Measurements from ENCODE around the gene SLC7A6.

Gene SLC7A6

DNA sequence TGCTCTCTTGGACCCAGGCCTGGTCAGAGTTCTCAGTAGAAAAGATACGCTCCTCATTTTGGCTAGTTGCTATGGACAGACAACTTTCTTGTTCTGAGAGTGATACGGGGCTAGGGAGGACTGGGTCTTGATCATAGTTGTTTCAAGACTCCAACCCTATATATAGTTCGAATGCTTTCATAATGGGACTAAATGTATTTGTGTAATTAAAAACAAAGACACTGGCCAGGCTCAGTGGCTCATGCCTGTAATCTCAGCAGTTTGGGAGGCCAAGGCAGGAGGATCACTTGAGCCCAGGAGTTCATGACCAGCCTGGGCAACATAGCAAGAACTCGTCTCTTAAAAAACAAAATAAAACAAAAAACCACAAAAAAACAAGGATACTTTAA, 17.7 kb downstream of the SLC7A6 start:
- no peak overlapping the region for H3K4me3 ChIP-seq (replicated peaks in 1 of 2; ENCODE audit: low read depth in 2 of 2, low read length in 2 of 2)
- DNase-seq (ENCODE audit: low read depth in 2 of 2): no peak
- TF ChIP-seq, protein P1, sequence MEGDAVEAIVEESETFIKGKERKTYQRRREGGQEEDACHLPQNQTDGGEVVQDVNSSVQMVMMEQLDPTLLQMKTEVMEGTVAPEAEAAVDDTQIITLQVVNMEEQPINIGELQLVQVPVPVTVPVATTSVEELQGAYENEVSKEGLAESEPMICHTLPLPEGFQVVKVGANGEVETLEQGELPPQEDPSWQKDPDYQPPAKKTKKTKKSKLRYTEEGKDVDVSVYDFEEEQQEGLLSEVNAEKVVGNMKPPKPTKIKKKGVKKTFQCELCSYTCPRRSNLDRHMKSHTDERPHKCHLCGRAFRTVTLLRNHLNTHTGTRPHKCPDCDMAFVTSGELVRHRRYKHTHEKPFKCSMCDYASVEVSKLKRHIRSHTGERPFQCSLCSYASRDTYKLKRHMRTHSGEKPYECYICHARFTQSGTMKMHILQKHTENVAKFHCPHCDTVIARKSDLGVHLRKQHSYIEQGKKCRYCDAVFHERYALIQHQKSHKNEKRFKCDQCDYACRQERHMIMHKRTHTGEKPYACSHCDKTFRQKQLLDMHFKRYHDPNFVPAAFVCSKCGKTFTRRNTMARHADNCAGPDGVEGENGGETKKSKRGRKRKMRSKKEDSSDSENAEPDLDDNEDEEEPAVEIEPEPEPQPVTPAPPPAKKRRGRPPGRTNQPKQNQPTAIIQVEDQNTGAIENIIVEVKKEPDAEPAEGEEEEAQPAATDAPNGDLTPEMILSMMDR (IDR thresholded peaks at IDR 0.05; ENCODE audit: low read depth, low read length): no peak

DNA sequence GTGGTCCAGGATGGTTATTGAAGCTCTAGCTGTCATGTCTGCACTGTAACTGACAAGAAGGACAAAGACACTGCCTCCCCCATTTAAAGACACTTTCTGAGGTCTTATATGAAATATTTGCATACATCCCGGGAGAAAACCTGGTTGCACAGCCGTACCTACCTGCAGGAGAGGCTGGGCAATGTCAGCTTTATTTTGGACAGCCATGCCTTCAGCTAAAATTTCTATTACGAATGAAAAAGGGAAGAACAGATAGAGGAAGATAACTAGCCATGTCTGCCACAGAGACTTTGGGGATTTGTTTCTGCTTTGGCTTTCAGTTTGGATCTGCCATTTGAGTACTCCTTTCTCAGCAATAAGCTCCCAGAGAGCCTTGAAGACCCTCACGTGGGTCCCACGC, 19.0 kb downstream of the SLC7A6 start:
- TF ChIP-seq, protein P1 (IDR thresholded peaks at IDR 0.05; ENCODE audit: low read depth, low read length): no peak
- no peak for DNase-seq (ENCODE audit: low read depth in 2 of 2)
- no peak overlapping the region for H3K4me3 ChIP-seq (replicated peaks in 1 of 2; ENCODE audit: low read depth in 2 of 2, low read length in 2 of 2)

DNA sequence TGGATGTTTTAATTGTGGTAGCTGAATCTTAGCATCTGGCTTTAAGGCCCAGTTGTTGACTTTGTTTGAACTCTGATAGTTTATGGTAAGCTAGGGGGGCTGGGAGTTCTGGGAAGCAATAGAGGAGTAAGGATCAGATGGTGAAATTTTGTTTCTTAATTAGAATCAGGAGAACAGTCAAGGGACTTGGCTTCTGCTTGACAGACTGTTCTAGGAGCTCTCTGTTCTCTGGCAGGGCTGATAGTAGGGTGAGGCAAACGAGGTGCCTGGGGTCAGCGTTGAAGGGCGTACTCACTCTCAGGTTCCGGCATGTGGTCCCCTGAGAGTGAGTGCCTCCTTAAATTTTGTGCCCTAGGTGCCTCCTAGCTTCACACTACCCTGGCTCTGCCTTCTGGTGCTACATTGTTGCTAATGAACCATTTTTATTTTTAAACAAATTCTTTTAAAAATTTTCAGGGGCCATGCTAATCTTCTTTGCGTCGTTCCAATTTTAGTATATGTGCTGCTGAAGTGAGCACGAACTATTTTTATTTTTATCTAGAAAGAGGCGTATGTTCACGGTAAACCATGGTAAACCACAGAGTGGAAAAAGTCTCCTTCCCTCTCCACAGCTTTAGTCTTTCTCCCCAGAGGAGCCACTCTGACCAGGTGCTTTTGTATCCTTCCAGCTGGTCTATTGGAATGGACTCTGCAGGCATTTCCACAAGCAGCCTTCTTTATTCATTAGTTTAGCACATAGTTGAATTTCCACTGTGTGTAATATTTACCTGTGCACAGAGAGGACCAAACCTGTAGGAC, 19.7 kb downstream of the SLC7A6 start:
- H3K4me3 ChIP-seq (replicated peaks in 1 of 2; ENCODE audit: low read depth in 2 of 2, low read length in 2 of 2): no peak overlapping the region
- TF ChIP-seq, protein P1 (IDR thresholded peaks at IDR 0.05; ENCODE audit: low read depth, low read length): no peak
- no peak for DNase-seq (ENCODE audit: low read depth in 2 of 2)

DNA sequence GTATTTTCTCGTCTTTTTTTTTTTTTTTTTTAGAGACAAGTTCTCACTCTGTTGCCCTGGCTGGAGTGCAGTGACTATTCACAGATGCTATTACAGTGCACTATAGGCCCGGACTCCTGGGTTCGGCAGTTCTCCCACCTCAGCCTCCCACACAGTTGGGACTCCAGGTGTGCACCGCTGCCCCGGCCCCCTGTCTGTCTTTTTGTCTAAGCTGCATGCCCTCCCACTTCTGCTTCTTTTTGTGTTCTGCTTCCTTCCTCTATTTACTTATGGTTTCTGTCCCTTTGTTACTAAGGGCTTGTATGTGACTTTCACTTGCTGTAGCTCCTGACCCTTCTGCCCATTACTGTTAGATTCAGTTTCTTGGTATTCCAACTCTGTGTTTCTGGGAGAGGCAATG, 20.5 kb downstream of the SLC7A6 start:
- H3K4me3 ChIP-seq (replicated peaks in 1 of 2; ENCODE audit: low read depth in 2 of 2, low read length in 2 of 2): no peak overlapping the region
- TF ChIP-seq, protein P1 (IDR thresholded peaks at IDR 0.05; ENCODE audit: low read depth, low read length): no peak
- no peak for DNase-seq (ENCODE audit: low read depth in 2 of 2)

DNA sequence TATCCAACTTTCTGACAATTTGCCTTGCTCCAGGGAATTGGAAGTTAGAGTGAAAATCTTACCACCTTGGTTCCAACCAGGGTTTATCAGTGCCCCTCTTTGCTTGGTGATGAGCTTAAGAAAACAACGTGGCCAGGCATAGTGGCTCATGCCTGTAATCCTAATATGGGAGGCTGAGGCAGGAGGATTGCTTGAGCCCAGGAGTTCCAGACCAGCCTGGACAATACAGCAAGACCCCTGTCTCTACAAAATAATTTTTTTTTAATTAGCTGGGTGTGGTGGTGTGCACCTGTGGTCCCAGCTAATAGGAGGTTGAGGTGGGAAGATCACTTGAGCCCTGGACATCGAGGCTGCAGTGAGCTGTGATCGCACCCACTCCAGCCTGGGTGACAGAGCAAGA, 21.4 kb downstream of the SLC7A6 start:
- no peak overlapping the region for H3K4me3 ChIP-seq (replicated peaks in 1 of 2; ENCODE audit: low read depth in 2 of 2, low read length in 2 of 2)
- DNase-seq (ENCODE audit: low read depth in 2 of 2): no peak
- TF ChIP-seq, protein P1 (IDR thresholded peaks at IDR 0.05; ENCODE audit: low read depth, low read length): no peak

DNA sequence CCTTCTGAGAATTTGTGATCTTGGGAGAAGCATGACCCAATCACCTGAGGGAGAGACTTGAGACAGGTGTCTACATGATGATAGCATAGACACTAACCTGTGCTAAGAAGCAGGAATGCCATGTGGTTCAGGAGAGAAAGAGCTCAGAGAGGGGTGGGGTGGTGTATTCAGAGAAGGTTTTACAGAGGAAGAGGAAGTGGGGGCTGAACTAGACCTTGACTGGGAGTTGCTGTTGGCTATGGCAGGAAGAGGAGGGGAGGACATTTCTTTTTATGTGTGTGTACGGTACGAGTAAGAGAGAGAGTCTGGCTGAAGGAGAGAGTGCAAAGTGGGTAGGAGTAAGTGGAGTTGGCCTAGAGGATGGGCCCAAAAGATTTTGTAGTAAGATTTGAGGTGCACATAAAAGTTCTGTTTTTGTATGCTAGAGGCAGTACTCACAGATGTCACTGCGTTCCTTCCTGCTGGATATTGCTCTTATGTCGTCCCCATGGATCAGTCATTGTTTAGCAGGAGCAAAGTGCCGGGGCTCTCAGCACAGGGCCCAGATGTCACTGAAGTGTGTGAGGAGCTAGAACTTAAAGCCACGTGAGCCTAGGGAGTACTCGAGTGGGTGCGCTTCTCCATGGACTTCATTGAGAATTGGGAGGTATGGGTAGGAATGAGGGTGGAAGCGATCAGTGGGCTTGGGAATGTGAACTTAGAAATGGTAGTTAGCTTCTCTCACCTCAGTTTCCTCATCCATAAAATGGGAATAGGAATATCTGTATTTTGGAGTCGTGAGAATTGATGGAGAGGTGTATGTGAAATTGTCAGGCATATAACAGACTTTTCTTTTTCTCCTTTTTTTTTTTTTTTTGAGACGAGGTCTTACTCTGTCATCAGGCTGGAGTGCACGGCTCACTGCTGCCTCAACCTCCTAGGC, 22.1 kb downstream of the SLC7A6 start:
- TF ChIP-seq, protein P1 (IDR thresholded peaks at IDR 0.05; ENCODE audit: low read depth, low read length): no peak
- no peak overlapping the region for H3K4me3 ChIP-seq (replicated peaks in 1 of 2; ENCODE audit: low read depth in 2 of 2, low read length in 2 of 2)
- DNase-seq (ENCODE audit: low read depth in 2 of 2): no peak
